GM18505 (cell line): Measurements from ENCODE around the gene ADAMTS19.
"Not testable (repeated sequence)": the region's sequence is repeated elsewhere in the genome, so short reads cannot be mapped to it uniquely, and the experiment has no call there.

Source experiments
- ATAC-seq: cut with Tn5 transposase; IDR thresholded peaks from one replicate; pipeline ENCODE4 v1.9.1; 2021; ENCODE audit not compliant: unreplicated experiment
- POLR2A ChIP-seq: IDR thresholded peaks from 4 replicates; pipeline ENCODE4 v1.6.1; 2011; ENCODE audit warnings: borderline replicate concordance; ENCODE audit not compliant: insufficient read depth, insufficient read length; ENCODE audit errors: extremely low read depth

Gene ADAMTS19

DNA sequence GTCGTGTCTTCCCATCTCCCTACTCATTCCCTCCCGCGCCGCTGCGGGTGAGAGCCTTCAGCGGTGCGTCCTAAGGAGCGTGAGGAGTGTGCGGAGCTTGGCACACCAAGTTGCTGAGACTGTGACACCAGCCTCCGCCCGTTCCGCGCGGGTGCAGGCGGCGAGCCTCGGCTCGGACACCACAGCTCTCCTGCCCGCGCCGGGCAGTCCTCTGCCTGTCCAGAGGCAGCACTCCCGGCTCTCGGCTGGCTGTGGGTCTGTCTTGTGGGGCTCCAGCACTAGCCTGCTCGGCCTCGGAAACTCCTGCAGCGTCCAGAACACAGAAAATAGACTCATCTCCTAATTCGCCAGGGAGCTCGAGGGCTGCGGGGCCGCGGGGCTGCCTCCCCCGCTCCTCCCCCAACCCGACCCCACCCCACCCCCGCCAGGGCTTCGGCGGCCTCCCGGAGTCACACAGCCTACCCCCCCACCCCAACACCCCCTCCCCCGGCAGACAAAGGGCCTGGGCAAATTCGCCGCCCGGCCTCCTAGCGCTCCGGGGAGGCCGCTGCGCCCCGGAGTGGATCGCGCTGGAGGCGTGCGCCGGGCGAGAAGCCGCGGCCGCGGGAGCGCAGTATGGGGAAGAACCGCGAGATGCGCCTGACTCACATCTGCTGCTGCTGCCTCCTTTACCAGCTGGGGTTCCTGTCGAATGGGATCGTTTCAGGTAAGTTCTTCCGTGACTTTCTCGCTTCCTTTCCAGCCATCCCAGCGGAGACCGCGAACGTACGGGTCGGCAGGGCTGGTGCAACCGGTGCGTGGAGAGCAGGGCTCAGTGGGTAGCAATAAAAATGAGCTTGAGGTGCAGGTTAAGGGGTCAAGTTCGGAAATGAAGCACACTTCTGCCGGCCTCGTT lies at the start of gene ADAMTS19:
TSS of gene ADAMTS19 (plus strand) at position 522 of the 895 bp plus-strand sequence. CDS start at position 616, 94 bp downstream.
- peak; percentile 61 for ATAC-seq
- TF ChIP-seq POLR2A: no peak

GRCh38 chr5:129410488-129410887 lies 49.6 kb upstream of the ADAMTS19 start:
- ATAC-seq: no peak
- TF ChIP-seq POLR2A: no peak

DNA sequence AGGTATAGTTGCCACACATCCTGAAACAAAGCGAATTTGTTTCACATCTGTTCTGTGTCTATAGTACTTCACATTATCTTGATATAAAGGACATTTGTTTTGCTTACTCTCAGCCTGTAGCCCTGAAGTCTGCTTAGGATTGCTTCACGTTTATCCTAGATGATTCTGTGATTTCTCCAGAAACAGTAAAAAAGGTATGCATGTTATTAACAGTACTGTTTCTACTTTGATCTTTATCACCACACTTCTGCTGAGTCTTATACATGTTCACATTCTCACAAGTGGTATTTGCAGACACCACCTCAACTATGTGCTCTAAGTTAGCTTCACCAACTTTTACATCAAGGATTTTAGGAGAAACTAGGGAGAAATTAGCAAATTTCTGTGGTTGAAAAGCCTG lies 47.4 kb upstream of the ADAMTS19 start:
- no peak for ATAC-seq
- TF ChIP-seq POLR2A: no peak

GRCh38 chr5:129413570-129413969 lies 46.5 kb upstream of the ADAMTS19 start:
- no peak for TF ChIP-seq POLR2A
- ATAC-seq: no peak

DNA sequence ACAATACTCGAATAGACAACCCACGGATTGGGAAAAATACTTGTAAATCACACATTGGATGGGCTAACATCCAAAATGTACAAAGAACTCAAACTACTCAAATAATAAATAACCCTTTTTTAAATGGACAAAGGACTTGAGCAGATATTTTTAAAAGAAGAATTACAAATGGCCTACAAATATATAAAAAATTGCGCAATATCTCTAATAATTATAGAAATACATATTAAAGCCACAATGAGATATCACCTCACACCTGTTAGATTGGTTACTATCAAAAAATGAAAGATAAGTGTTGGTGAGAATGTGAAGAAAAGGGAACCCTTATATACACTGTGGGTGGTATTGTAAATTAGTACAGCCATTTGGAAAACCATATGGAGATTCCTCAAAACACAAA lies 40.8 kb upstream of the ADAMTS19 start:
- no peak for TF ChIP-seq POLR2A
- ATAC-seq: no peak

DNA sequence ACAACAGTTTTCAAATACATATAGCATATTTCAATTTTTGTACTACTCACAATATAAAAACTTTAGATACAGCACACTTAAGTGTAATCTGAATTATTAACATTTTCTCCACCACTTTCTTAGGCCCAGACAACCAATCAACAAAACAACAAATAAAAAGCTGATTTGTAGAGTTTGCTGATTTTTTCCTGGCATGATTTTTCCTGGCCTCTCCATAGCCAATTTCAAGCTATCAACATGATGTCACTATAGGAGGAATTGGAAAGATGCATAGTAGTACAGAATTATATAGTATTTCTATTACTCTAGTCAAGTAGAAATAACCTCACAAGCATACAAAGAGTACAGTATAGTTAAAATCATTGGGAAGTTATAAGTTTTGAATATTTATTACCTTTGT lies 35.1 kb upstream of the ADAMTS19 start:
- TF ChIP-seq POLR2A: no peak

DNA sequence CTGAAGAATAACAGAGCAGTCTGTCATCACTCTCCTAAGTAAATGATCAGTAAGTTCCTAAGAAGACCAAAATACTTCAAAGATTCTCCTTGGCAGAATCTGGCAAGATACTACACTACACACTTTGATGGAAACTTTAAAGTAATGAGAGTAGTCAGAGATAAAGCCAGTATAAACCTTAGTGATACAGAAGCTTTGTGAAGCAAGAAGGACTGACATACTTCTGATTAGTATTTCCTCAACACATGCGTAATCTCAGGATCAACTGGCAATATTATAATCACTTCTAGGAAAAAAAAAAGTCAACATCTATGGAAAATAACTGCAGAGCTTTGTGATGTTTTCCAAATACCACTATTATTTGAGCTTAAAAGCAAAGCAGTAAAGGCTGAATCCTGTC lies 34.0 kb upstream of the ADAMTS19 start:
- TF ChIP-seq POLR2A: no peak
- ATAC-seq: no peak

More for the DNA sequence above, 35.1 kb upstream of the ADAMTS19 start:
- no peak for ATAC-seq

GRCh38 chr5:129428636-129429035 lies 31.5 kb upstream of the ADAMTS19 start:
- ATAC-seq: not testable (repeated sequence)

DNA sequence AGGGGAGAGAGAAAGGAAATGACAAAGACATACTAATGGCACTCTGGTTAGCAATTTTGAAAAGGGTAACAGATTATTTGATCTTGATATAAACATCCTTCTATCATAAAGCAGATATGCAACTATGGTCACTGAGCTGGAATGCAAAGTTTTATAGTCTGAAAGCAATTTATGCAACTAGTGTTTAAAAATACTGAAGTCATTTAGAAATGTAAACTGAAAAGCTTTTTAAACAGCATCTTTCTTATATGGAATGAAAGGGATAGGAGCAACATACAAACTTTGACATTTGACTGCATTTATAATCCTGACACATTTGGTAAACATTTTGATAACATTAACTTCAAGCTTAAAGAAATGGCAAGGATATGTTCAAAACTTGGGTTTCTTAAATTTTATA lies 28.7 kb upstream of the ADAMTS19 start:
- ATAC-seq: no peak
- no peak for TF ChIP-seq POLR2A

DNA sequence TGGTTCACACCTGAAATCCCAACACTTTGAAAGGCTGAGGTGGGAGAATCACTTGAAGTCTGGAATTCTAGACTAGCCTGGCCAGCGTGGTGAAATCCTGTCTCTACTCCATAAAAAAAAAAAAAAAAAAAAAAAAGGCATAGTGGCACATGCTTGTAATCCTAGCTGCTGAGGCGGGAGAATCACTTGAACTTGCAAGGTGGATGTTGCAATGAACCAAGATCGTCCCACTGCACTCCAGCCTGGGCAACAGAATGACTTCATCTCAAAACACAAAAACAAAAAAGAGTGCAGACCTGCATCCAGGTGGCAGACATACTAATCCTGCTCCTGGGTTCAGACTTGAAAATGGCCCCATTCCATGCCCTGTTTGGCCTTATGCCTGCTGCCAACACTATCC lies 21.8 kb upstream of the ADAMTS19 start:
- no peak for ATAC-seq

GRCh38 chr5:129440424-129440823 lies 19.7 kb upstream of the ADAMTS19 start:
- ATAC-seq: no peak

More for the DNA sequence above, 21.8 kb upstream of the ADAMTS19 start:
- no peak for TF ChIP-seq POLR2A

DNA sequence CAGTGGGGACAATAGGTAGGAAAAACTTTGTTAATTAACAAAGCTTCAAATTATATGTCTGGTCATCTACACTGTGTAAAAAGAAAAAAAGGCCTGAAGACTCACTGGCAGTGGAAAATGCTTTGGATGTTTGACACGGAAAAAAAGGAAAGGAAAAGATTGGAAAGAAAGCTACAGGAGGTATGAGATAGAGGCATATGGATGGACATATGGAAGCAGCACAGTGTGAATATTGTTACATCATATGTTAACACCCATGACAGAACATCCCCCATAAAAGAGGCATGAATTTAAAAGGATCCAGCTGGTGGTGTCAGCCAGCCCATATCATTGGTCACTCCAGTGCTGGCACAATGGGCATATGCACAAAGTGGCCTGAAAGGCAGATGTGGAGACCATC lies 19.0 kb upstream of the ADAMTS19 start:
- no peak for ATAC-seq
- no peak for TF ChIP-seq POLR2A

More at GRCh38 chr5:129440424-129440823, 19.7 kb upstream of the ADAMTS19 start:
- TF ChIP-seq POLR2A: no peak

- no peak for ATAC-seq
- no peak for TF ChIP-seq POLR2A
Observed at GRCh38 chr5:129445379-129445778, 14.7 kb upstream of the ADAMTS19 start.

- no peak for TF ChIP-seq POLR2A
- ATAC-seq: no peak
Observed at GRCh38 chr5:129447968-129448367, 12.1 kb upstream of the ADAMTS19 start.
